ENCODE results near the gene PDE9A. TPM values are rescaled to one million over a fixed set of nuclear protein-coding genes. Genes with fewer than 3 reads are reported as not detected.

Gene PDE9A
- total and polyA plus RNA-seq, 2 experiments from 2014 or later = 26.5 to 31.1 TPM

GRCh38 chr21:42698733-42699132, 45.3 kb downstream of the PDE9A start:
- Histone ChIP-seq H3K4me3 (no peak overlapping the region), H2AFZ (no peak overlapping the region), H3K4me1 (ENCODE audit: insufficient read depth) (no peaks in the 10 kb centered on the region), H3K79me2 (replicated peaks; ENCODE audit: insufficient read depth) (no peaks in the 10 kb centered on the region), H3K4me2 (no peak overlapping the region), H3F3A (replicated peaks; ENCODE audit: low read depth) (no peaks in the 10 kb centered on the region), H3K36me3 (ENCODE audit: insufficient read depth) (peaks cover 10% of the 10 kb centered on the region; the same call in 1 of the 2 replicates), H3K27me3 (ENCODE audit: insufficient read depth) (no peaks in the 10 kb centered on the region), H3K27ac (ENCODE audit: low read depth) (no peak overlapping the region), H3K9me2 (ENCODE audit: insufficient read depth) (peaks cover 3% of the 10 kb centered on the region; the same call in 1 of the 2 replicates), H4K20me1 (replicated peaks; ENCODE audit: insufficient read depth) (0 out of 2 replicates have a peak, but pooled peaks cover 4% of the 10 kb centered on the region)
- DNase-seq (ENCODE audit: low spot score) (no peak), ATAC-seq (no peak)
- Mint-ChIP-seq H3K4me3 (no peak overlapping the region), H3K27me3 (ENCODE audit: insufficient read depth, low read depth, poor library complexity) (peaks cover 2% of the 10 kb centered on the region), H3K36me3 (ENCODE audit: low read depth) (peaks cover 49% of the 10 kb centered on the region), H3K27ac (no peak overlapping the region), H3K4me1 (peaks cover 10% of the 10 kb centered on the region), H3K9me3 (peaks cover 5% of the 10 kb centered on the region; the same call in 1 of the 3 replicates)
- no peak for TF ChIP-seq POLR2AphosphoS5 (IDR thresholded peaks at IDR 0.05; ENCODE audit: low read depth)
- no peak for TF ChIP-seq EZH2 (IDR thresholded peaks at IDR 0.05; ENCODE audit: low read depth, unreplicated experiment)
- no peak for TF ChIP-seq EZH2phosphoT487 (IDR thresholded peaks at IDR 0.05; ENCODE audit: unreplicated experiment)
- TF ChIP-seq JUNB (IDR thresholded peaks at IDR 0.05; ENCODE audit: unreplicated experiment) = no peak
- no peak for TF ChIP-seq NANOG (IDR thresholded peaks at IDR 0.05; ENCODE audit: borderline replicate concordance)
- no peak for TF ChIP-seq ZNF331 (CRISPR knock-in tag; IDR thresholded peaks at IDR 0.05; ENCODE audit: low read depth)
- TF ChIP-seq STAT1 (IDR thresholded peaks at IDR 0.05; ENCODE audit: unreplicated experiment) = no peak
- TF ChIP-seq ETS1 (IDR thresholded peaks at IDR 0.05) = no peak
- TF ChIP-seq CTCF (conservative IDR thresholded peaks at IDR 0.05; ENCODE audit: low read depth in 2 of 2) = no peak
- no peak for TF ChIP-seq ZNF462 (CRISPR knock-in tag; IDR thresholded peaks at IDR 0.05)
- TF ChIP-seq REST (IDR thresholded peaks at IDR 0.05; ENCODE audit: unreplicated experiment) = no peak
- TF ChIP-seq ZNF114 (CRISPR knock-in tag; IDR thresholded peaks at IDR 0.05) = no peak
- no peak for TF ChIP-seq CREB1 (CRISPR knock-in tag; IDR thresholded peaks at IDR 0.05; ENCODE audit: low read depth)
